Posterior cingulate gyrus (tissue), 11 donors: ENCODE data around the gene TAS2R4.
"Not testable (repeated sequence)": the region's sequence is repeated elsewhere in the genome, so short reads cannot be mapped to it uniquely, and the experiment has no call there.

Source experiments
- DNase-seq, 10 donors: peaks; one replicate each; pipeline versions ENCODE4 v3.0.0 to v3.0.0-alpha.2; 2020 to 2021; ENCODE audit warnings: mixed read lengths in 3 of 10
- intact Hi-C: fragments of 100-400 bp; cut with DNase I; formaldehyde crosslinking; loops from one replicate; pipeline ENCODE4 v1.15.1; 2023

TAS2R4 gene

GRCh38 chr7:141820067-141820466, 43.6 kb downstream of the TAS2R4 start:
- DNase-seq: no peak
- intact Hi-C loops: no loop called here

DNA sequence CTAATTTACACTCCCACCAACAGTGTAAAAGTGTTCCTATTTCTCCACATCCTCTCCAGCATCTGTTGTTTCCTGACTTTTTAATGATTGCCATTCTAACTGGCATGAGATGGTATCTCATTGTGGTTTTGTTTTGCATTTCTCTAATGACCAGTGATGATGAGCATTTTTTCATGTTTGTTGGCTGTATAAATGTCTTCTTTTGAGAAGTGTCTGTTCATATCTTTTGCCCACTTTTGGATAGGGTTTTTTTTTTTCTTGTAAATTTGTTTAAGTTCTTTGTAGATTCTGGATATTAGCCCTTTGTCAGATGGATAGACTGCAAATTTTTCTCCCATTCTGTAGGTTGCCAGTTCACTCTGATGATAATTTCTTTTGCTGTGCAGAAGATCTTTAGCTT, 46.0 kb downstream of the TAS2R4 start:
- intact Hi-C loops, DNase-seq: not testable (repeated sequence)
